ENCODE data around the gene ANKRD45. TPM values are rescaled to one million over a fixed set of nuclear protein-coding genes. Genes with fewer than 3 reads are reported as not detected.

ANKRD45 gene
- total and polyA plus RNA-seq, 2 of the 8 experiments (the other 6 are each of a cell fraction or from before 2014, with no cell fraction given): 0.41 to 2.8 TPM

DNA sequence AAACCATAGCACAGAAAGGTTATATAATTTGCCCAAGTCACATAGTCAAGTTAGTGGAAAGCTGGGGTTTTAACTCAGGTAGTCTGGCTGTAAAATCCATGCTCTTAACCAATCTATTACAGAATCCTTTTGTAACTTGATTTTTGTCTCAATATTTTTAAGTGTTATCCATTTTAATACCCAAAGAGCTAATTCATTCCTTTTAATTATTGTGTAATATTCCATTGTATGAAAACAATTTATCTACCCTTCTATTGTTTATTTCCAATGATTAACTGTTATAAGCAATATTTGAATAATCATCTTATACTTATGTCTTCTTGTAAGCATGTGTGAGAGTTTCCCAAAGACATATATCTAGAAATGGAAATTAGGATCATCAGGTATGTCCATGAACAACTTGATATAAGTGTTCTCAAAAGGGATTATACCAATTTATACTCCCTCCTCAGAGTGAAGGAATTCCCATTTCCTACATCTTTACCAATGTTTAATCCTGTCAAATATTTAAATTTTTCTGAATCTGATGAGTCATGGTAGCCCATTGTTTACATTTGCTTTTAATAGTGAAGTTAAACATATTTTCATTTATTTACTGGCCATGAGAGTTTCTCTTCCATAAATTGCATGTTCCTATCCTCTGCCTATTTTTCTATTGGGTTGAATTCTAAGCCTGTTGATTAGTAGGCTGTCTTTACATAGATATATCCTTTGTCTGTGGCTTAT, 20.6 kb downstream of the ANKRD45 start:
- Histone ChIP-seq H3K4me1 (replicated peaks in 1 of 4; ENCODE audit: control insufficient read depth in 3 of 4, insufficient read depth in 4 of 4, low read length in 3 of 4) (no peaks in the 10 kb centered on the region), H3K4me2 (ENCODE audit: insufficient read depth in 1 of 2, low read depth in 2 of 2, low read length in 2 of 2) (no peak overlapping the region), H3K4ac (replicated peaks; ENCODE audit: insufficient read length, low read depth, low read length) (no peak overlapping the region), H3K27me3 (replicated peaks in 1 of 4; ENCODE audit: control insufficient read depth in 3 of 4, extremely low read depth in 1 of 4, insufficient read depth in 3 of 4, low read length in 3 of 4) (no peaks in the 10 kb centered on the region), H4K5ac (ENCODE audit: insufficient read length, low read depth, low read length) (no peak overlapping the region), H2AK5ac (ENCODE audit: low read depth, low read length) (no peak overlapping the region), H2AFZ (ENCODE audit: low read length) (no peak overlapping the region), H2BK5ac (ENCODE audit: low read depth, low read length) (no peak overlapping the region), H3K23ac (ENCODE audit: insufficient read length) (no peak overlapping the region), H4K20me1 (replicated peaks in 1 of 2; ENCODE audit: control insufficient read depth in 1 of 2, insufficient read depth in 2 of 2, low read length in 2 of 2) (no peaks in the 10 kb centered on the region), H3K14ac (ENCODE audit: insufficient read length) (no peak overlapping the region), H4K91ac (replicated peaks; ENCODE audit: insufficient read length, low read length) (no peak overlapping the region), H3K36me3 (ENCODE audit: control insufficient read depth in 2 of 4, insufficient read depth in 4 of 4, low read length in 3 of 4) (peaks cover 0 to 2% (median 0%) of the 10 kb centered on the region in 4 experiments; a peak in 1 of 8 replicates), H4K8ac (ENCODE audit: extremely low read depth, insufficient read depth, low read length) (no peak overlapping the region), H2BK20ac (ENCODE audit: low read length) (no peak overlapping the region), H3K23me2 (ENCODE audit: low read depth, low read length) (no peaks in the 10 kb centered on the region; the same call in 1 of the 2 replicates), H2BK120ac (replicated peaks; ENCODE audit: low read depth, low read length) (no peak overlapping the region), H3K9me3 (ENCODE audit: insufficient read depth in 2 of 2, low read depth in 1 of 2, low read length in 1 of 2) (no peaks in the 10 kb centered on the region), H3K4me3 (ENCODE audit: extremely low read depth in 1 of 4, insufficient read depth in 2 of 4, low read depth in 3 of 4, low read length in 4 of 4) (no peak overlapping the region), H3K9ac (replicated peaks in 1 of 4; ENCODE audit: extremely low read depth in 1 of 4, low read depth in 3 of 4, low read length in 3 of 4) (no peak overlapping the region), H3K56ac (replicated peaks; ENCODE audit: insufficient read length, low read depth, low read length) (no peak overlapping the region), H2BK12ac (ENCODE audit: low read depth, low read length) (no peak overlapping the region), H3K27ac (ENCODE audit: low read depth, low read length) (no peak overlapping the region), H3K79me1 (ENCODE audit: low read depth, low read length) (no peaks in the 10 kb centered on the region), H2BK15ac (ENCODE audit: low read length) (no peak overlapping the region), H3K79me2 (ENCODE audit: control insufficient read depth in 1 of 2, insufficient read depth in 2 of 2, low read length in 2 of 2) (peaks cover 0 to 20% of the 10 kb centered on the region in 2 experiments; a peak in 2 of 4 replicates), H3K18ac (ENCODE audit: extremely low read depth, low read length) (no peak overlapping the region)
- FAIRE-seq: no peak
- DNase-seq (ENCODE audit: low read depth in 1 of 2, low spot score in 2 of 2): no peak
- CTCF ChIA-PET (ENCODE audit: partially characterized antibody): no interaction called here
- TF ChIP-seq TCF12 (IDR thresholded peaks at IDR 0.05; ENCODE audit: low read depth, low read length): no peak
- POLR2A ChIA-PET (ENCODE audit: partially characterized antibody): interaction anchor here (1.5 to 2.3 kb wide), 2 partner anchors 9 to 175 kb away, joined by 3 to 13 read pairs; partner anchors contain the start of genes CENPL and DARS2
